GM18951 (cell line): Measurements from ENCODE around the gene ROS1.
"Not testable (repeated sequence)": the region's sequence is repeated elsewhere in the genome, so short reads cannot be mapped to it uniquely, and the experiment has no call there.

ENCODE experiments used
- POLR2A ChIP-seq: IDR thresholded peaks from 4 replicates; pipeline ENCODE4 v1.6.1; 2011; ENCODE audit warnings: mild to moderate bottlenecking; ENCODE audit not compliant: insufficient read length, insufficient read depth; ENCODE audit errors: extremely low read depth
- in situ Hi-C: fragments of 300-500 bp; cut with MboI; formaldehyde crosslinking; loops from one replicate; pipeline ENCODE4 v1.12.0; 2022; ENCODE audit warnings: low sequenced_read_pairs, mixed read lengths, inconsistent platforms; ENCODE audit not compliant: unreplicated experiment

The ROS1 gene

DNA sequence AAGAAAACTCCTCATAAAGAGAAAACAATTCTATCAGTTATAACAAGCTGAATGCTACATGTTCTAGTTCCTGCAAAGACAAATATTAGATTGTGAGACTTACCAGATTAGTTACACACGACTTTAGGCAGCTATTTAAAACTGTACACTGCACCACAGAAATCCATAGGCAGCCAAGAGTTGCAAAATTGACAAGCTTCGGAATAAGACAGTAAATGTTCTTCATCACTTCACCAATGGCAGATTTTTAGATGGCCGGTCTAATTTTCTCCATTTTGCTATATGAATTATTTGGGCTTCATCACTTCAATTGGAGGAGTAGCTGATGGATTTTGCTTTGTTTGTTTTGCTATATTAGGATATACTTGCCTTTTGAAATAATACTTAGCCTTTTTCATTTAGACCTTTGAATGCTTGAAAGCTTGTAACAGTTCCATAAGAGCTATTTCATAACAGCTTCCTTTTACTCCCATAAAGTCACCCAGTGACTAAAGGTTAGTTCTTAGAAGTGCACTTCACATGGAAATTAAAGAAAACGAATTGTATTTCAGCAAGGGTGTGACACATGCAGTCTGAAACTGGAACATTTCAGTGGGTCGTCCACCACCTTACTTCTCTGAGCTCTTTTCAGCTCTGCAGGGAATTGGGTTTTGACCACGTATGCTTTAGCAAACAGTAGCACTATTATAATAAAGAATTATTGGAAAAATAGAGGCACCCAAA, at the start of gene ROS1:
Gene ROS1, minus strand, starts transcription at position 512 of the 723 bp plus-strand sequence. Its CDS starts 286 bp downstream, at position 226.
- in situ Hi-C loops: no loop called here
- no peak for TF ChIP-seq POLR2A

DNA sequence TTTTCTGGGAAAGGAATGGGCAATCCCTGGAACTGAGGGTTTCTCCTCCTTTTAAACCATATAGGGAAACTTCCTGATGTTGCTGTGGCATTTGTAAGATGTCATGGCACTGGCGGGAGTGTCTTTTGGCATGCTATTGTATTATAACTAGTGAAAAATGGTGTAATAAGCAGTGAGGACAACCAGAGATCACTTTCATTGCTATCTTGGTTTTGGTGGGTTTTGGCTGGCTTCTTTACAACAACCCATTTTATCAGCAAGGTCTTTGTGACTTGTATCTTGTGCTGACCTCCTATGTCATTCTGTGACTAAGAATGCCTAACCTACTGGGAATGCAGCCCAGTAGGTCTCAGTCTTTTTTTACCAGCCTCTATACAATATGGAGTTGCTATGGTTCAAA, 47.7 kb upstream of the ROS1 start:
- TF ChIP-seq POLR2A: no peak
- in situ Hi-C loops: no loop called here

DNA sequence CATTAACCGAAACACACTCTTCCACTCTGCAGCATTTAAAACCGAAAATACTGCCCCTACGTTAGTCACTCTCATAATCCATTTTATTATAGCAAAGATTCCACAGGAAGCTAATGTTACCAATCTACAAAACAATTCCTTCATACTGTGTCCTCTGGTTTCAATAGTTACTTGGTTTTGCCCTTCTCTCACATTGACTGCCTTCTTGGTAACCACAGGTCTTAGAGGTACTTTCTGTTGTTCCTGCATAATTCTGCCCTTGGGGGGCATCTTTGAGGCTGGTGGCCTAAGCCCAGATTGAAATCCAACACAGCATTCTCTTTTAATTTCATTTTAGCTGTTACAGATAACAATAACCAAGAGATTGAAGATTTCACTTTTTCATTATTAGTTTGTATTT, 46.9 kb upstream of the ROS1 start:
- in situ Hi-C loops: no loop called here
- no peak for TF ChIP-seq POLR2A

- in situ Hi-C loops: no loop called here
- no peak for TF ChIP-seq POLR2A
Measured at GRCh38 chr6:117469791-117470190, 44.0 kb upstream of the ROS1 start.

DNA sequence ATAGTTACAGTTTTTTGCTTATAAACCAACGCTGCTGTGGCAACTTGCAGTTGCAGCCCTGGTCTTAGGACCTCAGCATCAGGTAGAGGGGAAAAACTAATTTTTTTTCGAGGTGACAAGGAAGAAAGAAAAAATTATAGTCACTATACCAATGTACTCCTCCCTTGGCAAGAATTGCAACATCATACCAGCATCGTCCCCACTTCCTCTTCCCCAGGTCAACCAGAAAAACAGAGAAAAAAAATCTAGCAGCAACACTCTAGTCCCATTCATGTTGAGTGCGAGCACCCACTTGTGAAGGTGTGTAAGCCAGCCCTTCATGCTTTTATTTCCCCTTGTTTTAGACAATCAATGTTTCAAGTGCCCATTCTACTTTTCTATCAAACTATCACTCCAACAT, 43.6 kb upstream of the ROS1 start:
- TF ChIP-seq POLR2A: no peak
- in situ Hi-C loops: no loop called here

DNA sequence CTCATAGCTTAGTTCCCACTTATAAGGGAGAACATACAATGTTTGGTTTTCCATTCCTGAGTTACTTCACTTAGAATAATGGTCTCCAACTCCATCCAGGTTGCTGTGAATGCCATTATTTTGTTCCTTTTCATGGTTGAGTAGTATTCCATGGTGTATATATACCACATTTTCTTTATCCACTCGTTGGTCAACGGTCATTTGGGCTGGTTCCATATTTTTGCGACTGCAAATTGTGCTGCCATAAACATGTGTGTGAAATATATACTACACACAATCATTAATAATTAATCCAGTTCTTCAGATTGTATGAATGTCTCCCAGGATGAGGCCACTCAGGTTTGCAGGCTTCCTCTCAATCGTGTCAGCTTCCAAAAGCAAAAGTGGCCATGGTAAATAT, 42.8 kb upstream of the ROS1 start:
- in situ Hi-C loops: not testable (repeated sequence)

- in situ Hi-C loops: no loop called here
- TF ChIP-seq POLR2A: no peak
Measured at GRCh38 chr6:117467876-117468275, 42.1 kb upstream of the ROS1 start.

DNA sequence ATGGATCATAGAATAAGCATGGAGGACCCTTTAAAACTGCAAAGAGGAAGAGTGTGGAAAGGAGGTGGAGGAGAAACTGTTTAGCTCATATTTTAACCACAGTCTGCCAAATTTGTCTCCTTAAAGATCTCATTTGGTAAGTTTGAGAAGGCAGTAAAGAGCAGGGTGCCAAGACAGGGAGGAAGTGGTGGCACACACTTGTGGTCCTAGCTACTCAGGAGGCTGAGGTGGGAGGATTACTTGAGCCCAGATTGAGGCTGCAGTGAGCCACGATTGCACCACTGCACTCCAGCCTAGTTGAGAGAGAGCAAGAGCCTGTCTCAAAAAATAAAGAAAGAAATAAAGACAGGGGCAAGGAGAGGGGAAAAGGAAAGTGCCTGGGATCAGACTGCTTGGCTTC, 39.9 kb upstream of the ROS1 start:
- TF ChIP-seq POLR2A: no peak
- in situ Hi-C loops: no loop called here

- in situ Hi-C loops: no loop called here
- TF ChIP-seq POLR2A: no peak
Measured at GRCh38 chr6:117464700-117465099, 39.0 kb upstream of the ROS1 start.

- in situ Hi-C loops: no loop called here
- TF ChIP-seq POLR2A: no peak
Measured at GRCh38 chr6:117463762-117464665, 38.3 kb upstream of the ROS1 start.

DNA sequence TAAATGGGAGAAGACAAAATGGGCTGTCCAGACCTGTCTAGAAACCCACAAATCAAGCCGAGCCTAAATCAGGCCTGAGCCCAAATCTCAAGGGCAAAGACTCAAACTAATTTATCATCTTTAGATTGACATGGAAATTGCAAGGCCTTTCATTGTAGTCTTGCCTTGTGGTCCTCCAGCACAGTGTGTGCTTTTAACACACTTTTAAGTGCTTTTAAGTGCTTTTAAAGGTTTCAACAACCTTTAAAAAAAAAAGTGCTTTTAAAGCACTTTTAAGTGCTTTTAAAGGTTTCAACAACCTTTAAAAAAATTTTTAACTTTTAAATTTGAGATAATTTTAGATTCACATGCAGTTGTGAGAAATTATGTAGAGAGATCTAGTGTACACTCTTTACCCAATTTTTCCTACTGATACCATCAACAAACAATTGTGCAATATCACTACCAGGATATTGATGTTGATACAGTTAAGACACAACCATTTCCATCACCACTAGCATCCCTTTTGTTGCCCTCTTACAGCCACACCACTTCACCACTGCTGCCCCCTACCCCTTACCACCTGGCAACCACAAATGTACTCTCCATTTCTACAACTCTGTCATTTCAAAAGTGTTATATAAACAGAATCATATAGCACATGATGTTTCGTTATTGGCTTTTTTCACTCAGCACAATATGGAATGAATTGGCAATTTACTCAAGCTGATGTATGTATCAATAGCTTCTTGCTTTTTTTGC, 33.6 kb upstream of the ROS1 start:
- in situ Hi-C loops: no loop called here
- no peak for TF ChIP-seq POLR2A

DNA sequence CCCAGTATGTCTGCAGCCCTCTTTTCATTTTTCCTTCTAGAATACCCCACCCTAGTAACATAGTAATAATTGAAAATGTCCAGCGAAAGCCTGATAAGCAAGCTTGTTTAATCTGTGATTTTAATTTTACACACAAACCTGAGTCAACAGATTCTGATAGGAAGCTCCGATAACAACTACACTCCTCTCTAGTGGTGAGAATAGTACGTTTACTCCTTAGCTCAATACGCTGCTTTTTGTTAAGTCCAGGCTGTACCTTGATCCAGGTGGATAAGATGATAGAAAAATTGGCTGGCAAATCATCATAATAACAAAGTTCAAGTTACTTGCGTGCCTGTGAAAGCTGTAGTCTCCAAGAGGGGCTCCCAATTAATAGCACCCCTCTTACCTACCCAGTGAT, 31.3 kb upstream of the ROS1 start:
- in situ Hi-C loops: no loop called here
- no peak for TF ChIP-seq POLR2A

DNA sequence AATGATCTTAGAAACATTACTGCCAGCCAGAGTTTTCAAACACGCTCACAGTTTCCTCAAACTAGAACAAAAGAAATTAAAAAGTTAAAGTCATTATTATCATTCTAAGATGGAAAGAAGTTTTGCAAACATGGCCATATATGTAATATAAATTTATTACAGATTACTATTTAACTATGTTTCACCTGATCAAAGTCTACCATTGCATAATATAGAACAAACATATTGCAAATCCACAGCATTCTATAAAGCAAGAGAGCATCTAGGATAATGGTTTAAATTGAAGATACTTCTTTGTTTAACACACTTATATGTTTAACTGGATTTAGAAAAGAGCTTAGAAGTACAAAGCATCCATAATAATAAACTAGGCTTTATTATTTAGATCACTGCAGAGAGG, 30.5 kb upstream of the ROS1 start:
- in situ Hi-C loops: no loop called here

More for the DNA sequence above, 30.5 kb upstream of the ROS1 start:
- no peak for TF ChIP-seq POLR2A
